HPDE6-E6E7 (cell line): ENCODE results near the gene NPBWR2.

ENCODE experiments used
- DNase-seq: peaks from one replicate; pipeline ENCODE4 v3.0.0; 2011; ENCODE audit warnings: missing footprints; ENCODE audit errors: extremely low spot score

NPBWR2 gene

GRCh38 chr20:64056889-64057627, 50.3 kb downstream of the NPBWR2 start:
- DNase-seq = no peak

GRCh38 chr20:64056639-64056888, 50.8 kb downstream of the NPBWR2 start:
- DNase-seq = no peak

GRCh38 chr20:64055893-64056638, 51.3 kb downstream of the NPBWR2 start:
- DNase-seq = no peak

GRCh38 chr20:64055396-64055892, 51.9 kb downstream of the NPBWR2 start:
- no peak for DNase-seq

- DNase-seq = no peak
These were observed 53.3 kb downstream of the NPBWR2 start for GRCh38 chr20:64053841-64054661.
